Heart left ventricle (tissue), 16 donors: Measurements from ENCODE around the gene KRTAP9-2. TPM values are rescaled to one million over a fixed set of nuclear protein-coding genes. Genes with fewer than 3 reads are reported as not detected.

Experiments
- ATAC-seq, 4 donors: fragments of 200-7000 bp; cut with Tn5 transposase; one replicate each; pipeline ENCODE4 v1.9.1; 2020 to 2022; ENCODE audit warnings: moderate library complexity in 4 of 4, mild to moderate bottlenecking in 3 of 4, moderate number of reproducible peaks in 1 of 4
- DNase-seq, 5 donors: peaks; one replicate each; pipeline ENCODE4 v3.0.0-alpha.2; 2020
- H3K27ac ChIP-seq, 12 donors: fragments of 200-600 bp; sonication (generic) in 4 of 12; one replicate each; pipeline versions ENCODE4 v1.5.0 to v1.8.0; 2016 to 2022; ENCODE audit warnings: mild to moderate bottlenecking in 2 of 12
- H3K27me3 ChIP-seq, 9 donors: fragments of 200-600 bp; sonication (generic) in 2 of 9; one replicate each; pipeline versions ENCODE4 v1.5.1 to v1.8.0; 2016 to 2022; ENCODE audit warnings: mild to moderate bottlenecking in 3 of 9
- H3K36me3 ChIP-seq, 9 donors: fragments of 200-600 bp; sonication (generic) in 2 of 9; one replicate each; pipeline versions ENCODE4 v1.5.0 to v1.8.0; 2018 to 2022; ENCODE audit warnings: mild to moderate bottlenecking in 2 of 9
- H3K4me1 ChIP-seq, 12 donors: fragments of 200-600 bp; sonication (generic) in 4 of 12; one replicate each; pipeline versions ENCODE4 v1.5.0 to v1.8.0; 2016 to 2022; ENCODE audit warnings: mild to moderate bottlenecking in 3 of 12
- H3K4me3 ChIP-seq, 12 donors: fragments of 200-600 bp; sonication (generic) in 4 of 12; one replicate each; pipeline versions ENCODE4 v1.5.0 to v1.8.0; 2017 to 2022; ENCODE audit warnings: mild to moderate bottlenecking in 9 of 12, moderate library complexity in 4 of 12
- H3K9me3 ChIP-seq, 12 donors: fragments of 200-600 bp; sonication (generic) in 4 of 12; one replicate each; pipeline versions ENCODE4 v1.5.0 to v1.8.0; 2016 to 2022; ENCODE audit warnings: mild to moderate bottlenecking in 1 of 12
- CTCF ChIP-seq, 12 donors: fragments of 200-600 bp; sonication (generic) in 4 of 12; IDR thresholded peaks; one replicate each; pipeline versions ENCODE4 v1.5.0 to v1.8.0; 2018 to 2022; ENCODE audit warnings: antibody characterized with exemption in 12 of 12, mild to moderate bottlenecking in 5 of 12
- POLR2A ChIP-seq, 2 donors: fragments of 450-650 bp; IDR thresholded peaks; one replicate each; pipeline ENCODE4 v1.6.1; 2017; ENCODE audit warnings: antibody characterized with exemption in 2 of 2, mild to moderate bottlenecking in 2 of 2, moderate library complexity in 2 of 2
- WGBS, 4 donors: extraction: QIAGEN DNeasy Blood & Tissue Kit in 2 of 4; methylation state at CpG; one replicate each; pipeline versions ENCODE4 v1.1.5 to v1.1.7; 2013 to 2018; 5-methylcytosine and 5-hydroxymethylcytosine counted together
- intact Hi-C, 10 donors: fragments of 100-400 bp; cut with DNase I; formaldehyde crosslinking; loops; one replicate each; pipeline versions ENCODE4 v1.11.1 to v1.14.2; 2022
- polyA plus RNA-seq, 2 donors: library from polyadenylated mRNA; stranded (reverse); fragments of 200-250 nt; gene quantifications; one replicate each; pipeline ENCODE4 v1.2.3, GENCODE V29; 2013
- total RNA-seq, 9 donors: library from RNA; depleted of rRNA in 2 of 9; stranded (reverse); fragments of >200 nt in 2 of 9; fragmentation: NEBNext Ultra II Directional in 3 of 9; extraction: Animal tissue kit (Norgen Biotek cat#: 25700) in 3 of 9; gene quantifications; one replicate each; pipeline versions ENCODE4 v1.1.0 to v1.2.4, GENCODE V29; 2016 to 2023
- donor health status: ischemic (EF 13 %, LVEDD 7.1; RV severe dilation, severe dysfunction).
- donor health status: healthy with polysubstance abuse.
- donor health status: DM: no; HTN: yes; CAD: no.
- donor health status: DM: no; HTN: no; CAD: no.
- donor health status: ischemic (EF 25% LVEDD 6.9; RV normal size, moderate dysfunction).
- donor health status: ischemic (EF 25% LVEDD 5.7; RV mildly dilated, moderate dysfunction).
- donor health status: healthy.
- donor health status: DM: yes; HTN: yes; CAD: no.
- donor health status: ischemic (EF 35%, LVEDD 5.7; RV mildly dilated, moderate dysfunction).
- donor health status: nonischemic (EF 11% LVEDD 7.7; RV severe dilation, severe dysfunction).
- donor health status: DM: yes; HTN: yes; CAD: no.
- donor health status: PGD.
- donor health status: ischemic (EF 29% LVEDD 5.4; RV normal size, mild dysfunction).
- donor health status: nonischemic (EF 23%, LVEDD 6.1; RV moderate dilation, normal function).

KRTAP9-2 gene
- total and polyA plus RNA-seq, 11 donors = not detected

DNA sequence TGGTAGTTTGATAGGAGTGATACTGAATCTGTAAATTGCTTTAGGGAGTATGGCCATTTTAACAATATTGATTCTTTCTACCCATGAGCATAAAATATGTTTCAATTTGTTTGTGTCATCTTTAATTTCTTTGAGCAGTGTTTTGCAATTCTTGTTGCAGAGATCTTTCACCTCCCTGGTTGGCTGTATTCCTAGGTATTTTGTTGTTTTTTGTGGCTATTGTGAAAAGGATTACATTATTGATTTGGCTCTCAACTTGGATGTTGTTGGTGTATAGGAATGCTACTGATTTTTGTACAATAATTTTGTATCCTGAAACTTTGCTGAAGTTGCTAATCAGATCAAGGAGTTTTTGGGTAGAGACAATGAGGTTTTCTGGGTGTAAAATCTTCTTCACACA is 32.0 kb downstream of the KRTAP9-2 start:
- Histone ChIP-seq H3K27ac (no peak overlapping the region), H3K36me3 (no peaks in the 10 kb centered on the region), H3K4me3 (no peak overlapping the region), H3K9me3 (no peaks in the 10 kb centered on the region), H3K27me3 (peaks cover 0 to 46% (median 12%) of the 10 kb centered on the region in 9 donors), H3K4me1 (no peaks in the 10 kb centered on the region)
- ATAC-seq = no peak
- no peak for DNase-seq
- intact Hi-C loops = no loop called here
- TF ChIP-seq POLR2A (IDR thresholded peaks at IDR 0.05) = no peak
- TF ChIP-seq CTCF (IDR thresholded peaks at IDR 0.05) = no peak

- Histone ChIP-seq H3K27me3 (peaks cover 0 to 26% (median 12%) of the 10 kb centered on the region in 9 donors), H3K4me3 (no peak overlapping the region), H3K36me3 (no peaks in the 10 kb centered on the region), H3K4me1 (no peaks in the 10 kb centered on the region), H3K9me3 (no peaks in the 10 kb centered on the region), H3K27ac (no peak overlapping the region)
- TF ChIP-seq POLR2A (IDR thresholded peaks at IDR 0.05) (no peak), CTCF (IDR thresholded peaks at IDR 0.05) (no peak)
- intact Hi-C loops = loop anchor here in 1 of 10 donors (2.0 to 10.0 kb wide), 2 partner anchors 14 to 62 kb away; no protein-coding TSS in a partner anchor
- WGBS, 4 donors = 82 to 86% (median 84%) methylated on average over 2 of the region's 2 CpGs
- DNase-seq (no peak), ATAC-seq (no peak)
These were observed 36.8 kb downstream of the KRTAP9-2 start for GRCh38 chr17:41263212-41263611.

DNA sequence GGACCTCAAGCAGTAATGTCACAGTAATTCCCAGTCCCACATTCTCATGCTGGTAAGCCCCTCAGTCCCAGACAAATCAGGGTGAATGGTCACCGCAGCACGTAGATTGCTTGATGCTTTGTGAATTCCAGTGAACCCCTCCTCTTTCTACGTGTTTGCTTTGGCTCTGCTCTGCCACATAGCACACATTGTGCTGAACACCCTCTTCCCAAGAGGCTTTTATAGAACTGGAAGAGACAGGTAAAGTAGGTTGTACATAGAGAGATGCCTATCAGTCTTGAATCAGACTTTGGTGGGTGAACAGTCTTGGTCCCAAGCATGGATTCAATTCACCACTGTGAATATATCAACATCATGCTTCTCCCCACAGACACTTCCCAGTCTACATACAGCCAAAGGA is 38.2 kb downstream of the KRTAP9-2 start:
- DNase-seq (no peak), ATAC-seq (no peak)
- Histone ChIP-seq H3K4me3 (no peak overlapping the region), H3K36me3 (no peaks in the 10 kb centered on the region), H3K4me1 (no peaks in the 10 kb centered on the region), H3K27ac (no peak overlapping the region), H3K9me3 (no peaks in the 10 kb centered on the region), H3K27me3 (peaks cover 0 to 15% (median 2%) of the 10 kb centered on the region in 9 donors)
- TF ChIP-seq CTCF (IDR thresholded peaks at IDR 0.05) (no peak), POLR2A (IDR thresholded peaks at IDR 0.05) (no peak)
- intact Hi-C loops = loop anchor here in 2 of 10 donors (2.0 to 10.0 kb wide), 2 partner anchors 16 to 60 kb away; no protein-coding TSS in a partner anchor
- 72 to 77% (median 76%) methylated on average over 3 of the region's 3 CpGs for WGBS, 4 donors

- peaks cover 0 to 15% (median 0%) of the 10 kb centered on the region in 9 donors for H3K27me3 ChIP-seq
- DNase-seq = no peak
- intact Hi-C loops = loop anchor here in 2 of 10 donors (2.0 to 10.0 kb wide), 2 partner anchors 16 to 60 kb away; no protein-coding TSS in a partner anchor
- H3K9me3 ChIP-seq = no peaks in the 10 kb centered on the region
- H3K27ac ChIP-seq = no peak within 1 kb of the TSS
- H3K36me3 ChIP-seq = no peaks in the 10 kb centered on the region
- no peak for TF ChIP-seq POLR2A (IDR thresholded peaks at IDR 0.05)
- no peak for TF ChIP-seq CTCF (IDR thresholded peaks at IDR 0.05)
- no peaks in the 10 kb centered on the region for H3K4me1 ChIP-seq
- WGBS, 4 donors = 39 to 61% (median 47%) methylated on average over 2 of the region's 2 CpGs
- ATAC-seq = no peak
- H3K4me3 ChIP-seq = no peak within 1 kb of the TSS
These were observed 38.6 kb downstream of the KRTAP9-2 start, which contains the start of gene KRTAP9-6 for GRCh38 chr17:41265078-41265477. TSS of gene KRTAP9-6 (plus strand) at chr17:41265378. CDS start at chr17:41265378, 0 bp downstream.
